Measurements from ENCODE around the gene CDCA5.
A peak's percentile ranks its signal among the peaks of the same experiment; 100 is the strongest.

Gene CDCA5, protein sequence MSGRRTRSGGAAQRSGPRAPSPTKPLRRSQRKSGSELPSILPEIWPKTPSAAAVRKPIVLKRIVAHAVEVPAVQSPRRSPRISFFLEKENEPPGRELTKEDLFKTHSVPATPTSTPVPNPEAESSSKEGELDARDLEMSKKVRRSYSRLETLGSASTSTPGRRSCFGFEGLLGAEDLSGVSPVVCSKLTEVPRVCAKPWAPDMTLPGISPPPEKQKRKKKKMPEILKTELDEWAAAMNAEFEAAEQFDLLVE

DNA sequence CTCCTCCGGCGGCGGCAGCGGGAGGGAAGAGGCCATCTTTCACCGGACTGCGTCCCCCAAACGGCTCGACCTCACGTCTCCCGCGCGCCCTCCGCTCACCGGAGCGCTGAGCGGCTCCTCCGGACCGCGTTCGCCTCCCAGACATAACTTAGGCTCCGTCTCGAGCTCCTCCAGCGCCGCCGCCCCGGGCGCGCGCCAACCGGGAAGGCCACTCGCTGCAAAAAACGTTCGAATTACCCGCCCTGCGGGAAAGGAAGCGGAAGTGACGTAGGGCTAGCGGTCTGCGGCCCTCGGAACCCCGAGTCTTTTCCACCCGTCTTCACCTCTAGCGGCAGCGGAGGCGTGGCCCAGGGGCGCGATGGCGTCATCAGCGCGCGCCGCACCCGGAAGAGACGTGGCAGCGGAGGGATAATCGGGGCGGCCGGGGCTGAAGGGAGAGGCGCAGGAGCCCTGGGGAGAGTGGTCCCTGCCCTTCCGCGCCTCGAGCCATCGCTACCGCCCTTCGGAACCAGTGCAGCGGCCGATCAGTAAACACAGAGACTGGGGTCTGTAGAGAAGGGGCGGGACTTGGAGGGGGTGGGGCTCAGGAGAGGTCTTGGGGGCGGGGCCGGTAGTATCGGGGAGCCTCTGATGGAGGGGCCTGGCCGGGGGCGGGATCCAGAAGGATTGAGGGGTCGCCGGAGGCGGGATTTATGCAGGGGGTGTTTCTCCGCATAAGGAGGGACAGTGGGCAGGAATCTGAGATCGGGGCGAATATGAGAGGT, at the start of gene CDCA5, which contains the start of gene ZFPL1:
CDCA5 (minus strand) TSS at position 207 of the 764 bp plus-strand sequence; CDS start at position 145, 62 bp downstream.
ZFPL1 (plus strand) TSS at position 389 of the 764 bp plus-strand sequence. CDS start 477 bp downstream, outside the sequence.
- peak; percentile 97 for DNase-seq

DNA sequence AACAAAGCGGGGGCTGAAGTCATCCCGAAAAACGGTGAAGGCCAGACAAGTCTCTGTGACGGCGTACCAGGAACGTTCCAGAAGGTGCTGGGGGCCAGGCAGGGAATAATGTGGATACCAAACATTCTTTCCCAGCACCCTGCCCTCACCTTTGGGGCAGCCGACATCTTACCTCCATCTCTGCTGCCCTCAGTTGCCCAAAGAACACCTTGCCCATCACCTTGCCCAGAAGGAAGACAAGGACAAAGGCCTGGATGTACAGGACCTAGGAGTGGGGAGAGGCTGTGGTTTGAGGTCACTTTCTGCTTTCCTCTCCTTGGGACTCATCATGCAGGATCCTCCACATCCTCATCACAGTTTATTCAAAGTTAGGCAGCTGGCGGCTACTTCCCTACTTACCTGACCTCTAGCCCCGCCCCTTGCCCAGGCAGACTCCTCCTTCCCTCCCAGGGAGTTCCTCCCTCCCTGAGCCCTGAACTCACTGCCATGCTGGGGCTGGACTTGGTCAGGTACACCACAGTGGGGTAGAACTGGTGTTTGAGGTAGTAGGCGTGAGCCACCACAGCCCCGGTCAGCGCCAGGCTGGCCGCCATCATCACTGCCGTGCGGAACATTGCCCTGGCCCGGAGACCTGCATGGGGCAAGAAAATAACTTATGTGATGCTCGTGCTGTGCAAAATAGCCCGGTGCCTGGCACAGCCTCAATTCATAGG, 49.3 kb upstream of the CDCA5 start:
- no peak for DNase-seq

GRCh38 chr11:65132238-65132987, 48.6 kb upstream of the CDCA5 start:
- no peak for DNase-seq

DNA sequence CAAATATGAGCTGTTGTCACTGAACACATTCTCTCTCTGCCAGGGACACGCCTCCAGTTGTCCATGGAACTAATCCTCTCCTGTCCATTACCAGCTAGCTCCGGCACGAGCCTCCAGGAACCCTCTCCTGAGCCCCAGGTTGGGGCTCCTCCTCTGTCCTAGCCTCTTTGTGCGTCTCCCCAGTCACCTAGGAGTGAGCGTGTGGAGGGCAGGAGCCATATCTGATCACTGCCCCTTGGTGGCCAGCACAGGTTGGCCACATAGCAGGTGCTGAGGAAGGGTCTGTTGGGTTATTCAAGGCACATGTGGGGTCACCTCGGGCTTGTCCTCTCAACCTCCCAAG, 48.0 kb upstream of the CDCA5 start:
- DNase-seq: no peak

DNA sequence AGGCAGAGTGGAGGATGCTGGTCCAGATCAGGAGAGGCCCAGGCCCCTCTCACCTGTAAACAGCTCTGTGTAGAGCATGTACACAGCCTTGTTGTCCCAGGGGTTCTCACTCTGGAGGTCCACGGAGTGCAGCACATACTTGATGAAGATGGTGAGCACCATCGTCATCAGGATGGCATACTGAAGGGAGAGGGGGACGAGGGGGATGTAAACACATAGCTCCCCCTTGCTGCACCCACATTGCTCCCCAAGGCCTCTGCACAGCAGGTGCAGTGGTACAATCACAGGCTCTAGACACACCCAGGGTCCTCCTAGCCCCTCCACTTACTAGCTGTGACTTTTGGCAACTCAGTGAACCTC, 47.6 kb upstream of the CDCA5 start:
- DNase-seq: no peak

- DNase-seq: no peak
Measured at GRCh38 chr11:65130631-65131416, 47.0 kb upstream of the CDCA5 start.

DNA sequence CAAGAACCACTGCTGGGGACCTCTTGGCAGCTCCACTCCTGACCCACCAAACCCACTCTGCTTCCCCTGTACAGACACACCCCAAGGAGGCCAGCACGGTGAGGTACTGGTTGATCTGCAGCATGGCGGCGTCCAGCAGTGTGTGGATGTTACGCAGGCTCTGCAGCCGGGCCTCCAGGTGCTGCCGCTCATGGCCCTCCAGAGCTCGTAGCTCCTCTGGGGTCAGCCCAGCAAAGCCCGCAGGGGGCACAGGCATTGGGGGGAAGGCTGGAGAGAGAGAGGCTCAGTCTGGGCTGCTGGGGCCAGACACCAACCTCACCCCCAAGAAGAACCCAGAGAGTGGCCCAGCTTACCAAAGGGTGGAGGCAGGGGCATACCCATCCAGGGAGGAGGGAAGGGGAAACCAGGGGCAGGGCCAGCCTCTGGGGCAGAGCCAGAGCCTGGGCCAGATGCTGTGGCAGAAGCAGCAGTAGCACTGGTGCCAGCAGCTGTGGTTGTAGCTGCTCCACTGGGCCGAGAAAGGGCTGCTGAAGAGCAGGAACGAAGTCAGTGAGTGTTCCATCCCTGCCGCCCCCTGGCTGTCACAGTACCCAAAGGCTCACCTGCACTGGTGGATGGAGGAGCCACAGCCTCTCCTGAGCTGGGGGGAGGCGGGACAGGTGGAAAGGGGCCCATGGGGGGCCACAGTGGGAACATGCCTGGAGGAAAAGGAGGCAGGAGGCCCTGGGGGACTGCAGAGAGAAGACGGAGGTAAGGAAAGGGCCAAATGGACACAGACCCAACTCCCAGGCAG, 46.0 kb upstream of the CDCA5 start:
- no peak for DNase-seq

GRCh38 chr11:65128182-65129145, 44.6 kb upstream of the CDCA5 start:
- DNase-seq: no peak

- no peak for DNase-seq
Measured at GRCh38 chr11:65127473-65128181, 43.8 kb upstream of the CDCA5 start.

GRCh38 chr11:65126624-65127274, 42.9 kb upstream of the CDCA5 start:
- DNase-seq: no peak

DNA sequence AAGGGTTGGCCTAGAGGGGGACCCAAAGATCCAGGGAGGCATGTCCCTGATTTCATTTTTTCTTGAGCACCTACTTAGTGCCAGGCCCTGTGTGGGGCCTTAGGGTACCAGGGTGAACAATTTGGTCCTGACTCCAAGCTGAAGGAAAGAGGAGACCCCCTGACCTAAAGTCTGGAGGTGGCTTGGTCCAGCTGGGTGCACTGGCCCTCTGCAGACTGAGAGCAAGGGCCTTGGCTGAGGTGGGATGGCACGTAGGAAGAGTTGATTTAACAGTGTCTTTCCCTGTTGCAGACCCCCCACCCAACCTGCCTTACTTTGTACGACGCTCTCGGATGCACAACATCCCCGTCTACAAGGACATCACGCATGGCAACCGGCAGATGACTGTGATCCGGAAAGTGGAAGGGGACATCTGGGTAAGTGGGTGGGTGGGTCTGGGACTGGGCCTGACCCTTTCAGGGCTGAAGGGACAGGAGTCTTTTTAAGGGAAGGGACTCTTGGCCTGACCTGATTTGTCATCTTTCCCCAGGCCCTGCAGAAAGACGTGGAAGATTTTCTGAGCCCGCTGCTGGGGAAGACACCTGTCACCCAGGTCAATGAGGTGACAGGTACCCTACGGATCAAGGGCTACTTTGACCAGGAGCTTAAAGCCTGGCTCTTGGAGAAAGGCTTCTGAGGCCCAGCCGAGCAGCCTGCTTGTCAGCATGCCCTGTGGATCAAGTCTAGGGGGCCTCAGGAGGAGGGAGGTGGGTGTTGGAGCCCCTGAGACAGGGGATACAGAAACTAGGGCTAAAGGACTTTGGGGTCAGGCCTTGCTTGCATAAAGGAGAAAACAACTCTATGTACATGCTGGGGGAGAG, 41.6 kb upstream of the CDCA5 start:
- DNase-seq: no peak

DNA sequence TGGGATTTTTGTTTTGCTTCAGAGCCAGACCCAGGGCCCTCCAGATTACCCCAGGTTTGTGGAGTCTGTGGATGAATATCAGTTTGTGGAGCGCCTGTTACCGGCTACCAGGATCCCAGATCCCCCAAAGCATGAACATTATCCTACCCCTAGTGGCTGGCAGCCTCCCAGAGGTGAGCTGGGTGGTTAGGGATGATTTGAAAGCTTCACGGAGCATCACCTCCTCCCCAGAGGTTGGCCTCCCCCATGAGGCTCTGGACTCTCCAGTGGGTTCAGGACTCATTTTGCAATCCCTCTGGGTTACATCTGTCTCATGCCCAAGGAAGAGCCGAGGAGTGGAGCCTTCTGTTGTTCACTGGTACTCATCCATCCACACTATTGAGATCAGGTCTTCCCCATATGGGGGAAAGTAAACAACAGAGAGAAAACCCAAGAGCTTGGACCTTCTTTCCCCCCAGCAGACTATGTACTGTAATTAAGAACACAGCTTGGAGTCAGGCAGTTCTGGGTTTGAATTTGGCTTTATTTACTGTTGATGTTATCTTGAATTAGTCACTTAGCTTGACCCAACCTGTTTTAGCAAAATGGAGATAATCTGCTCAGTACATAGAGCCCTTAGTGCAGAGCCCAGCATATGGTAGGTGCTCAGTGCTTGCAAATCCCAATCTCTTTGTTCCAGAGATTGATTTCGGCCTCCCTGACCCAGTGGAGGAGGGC, 40.8 kb upstream of the CDCA5 start:
- DNase-seq: no peak

DNA sequence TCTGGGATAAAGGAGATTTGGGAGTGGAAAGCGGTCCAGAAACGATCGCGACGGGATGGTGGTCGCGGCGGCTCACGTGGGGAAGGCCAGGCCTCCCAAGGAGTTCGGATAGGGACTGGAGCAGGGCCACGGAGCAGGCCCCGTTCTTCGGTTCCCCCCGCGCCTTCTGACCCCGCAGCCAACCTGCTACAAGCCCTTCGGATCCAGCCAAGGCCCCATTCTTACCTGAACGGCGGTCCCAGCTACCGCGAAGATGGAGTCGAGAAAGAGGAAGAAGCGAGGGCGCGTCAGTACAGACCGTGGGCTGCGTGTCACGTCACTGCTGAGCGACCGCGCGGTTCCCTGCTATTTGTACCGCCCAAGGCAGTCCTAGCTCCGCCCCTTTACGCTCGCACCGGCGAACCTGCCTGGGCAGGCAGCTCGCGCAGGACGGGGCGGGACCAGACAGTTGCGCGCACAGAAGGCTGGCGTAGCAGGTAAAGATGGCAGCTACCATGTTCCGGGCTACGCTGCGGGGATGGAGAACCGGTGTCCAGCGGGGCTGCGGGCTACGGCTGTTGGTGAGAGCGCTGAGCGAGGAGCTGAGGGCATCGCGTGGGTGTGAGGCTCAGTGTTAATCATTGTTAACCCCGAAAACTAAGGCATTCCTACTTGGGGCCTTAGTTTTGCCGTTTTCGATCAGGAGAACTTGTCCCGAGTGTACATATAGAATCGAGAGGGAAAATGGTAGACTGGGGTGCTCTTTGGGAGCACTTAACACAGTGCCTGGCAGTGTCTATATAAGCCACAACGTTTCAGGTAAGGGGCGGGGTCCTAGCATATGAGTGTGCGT, 38.2 kb upstream of the CDCA5 start, which contains the start of the genes FAU and MRPL49:
FAU (minus strand) TSS at position 270 of the 832 bp plus-strand sequence. CDS start 321 bp downstream, outside the sequence.
MRPL49 (plus strand) TSS at position 457 of the 832 bp plus-strand sequence; CDS start at position 483, 26 bp downstream.
- peak; percentile 96 for DNase-seq

DNA sequence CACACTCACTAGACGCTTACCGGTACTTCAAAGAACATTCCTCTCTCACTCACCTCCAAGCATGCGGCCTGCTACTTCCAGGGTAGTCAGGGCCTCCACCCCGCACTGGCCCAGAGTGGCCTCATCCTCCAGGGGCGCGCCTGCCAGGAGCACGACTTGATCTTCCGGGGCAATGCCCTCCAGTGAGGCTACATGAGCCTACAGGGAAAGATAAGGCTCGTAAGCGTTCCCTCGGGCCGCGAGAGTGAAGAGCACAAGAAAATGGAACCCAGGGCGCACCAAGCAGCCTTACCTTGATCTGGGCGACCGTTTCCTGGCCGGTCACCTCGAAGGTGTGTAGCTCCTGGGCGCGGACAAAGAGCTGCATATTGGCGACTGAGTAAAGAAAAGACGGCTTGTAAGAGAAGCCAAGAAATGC, 37.6 kb upstream of the CDCA5 start:
- DNase-seq: no peak

DNA sequence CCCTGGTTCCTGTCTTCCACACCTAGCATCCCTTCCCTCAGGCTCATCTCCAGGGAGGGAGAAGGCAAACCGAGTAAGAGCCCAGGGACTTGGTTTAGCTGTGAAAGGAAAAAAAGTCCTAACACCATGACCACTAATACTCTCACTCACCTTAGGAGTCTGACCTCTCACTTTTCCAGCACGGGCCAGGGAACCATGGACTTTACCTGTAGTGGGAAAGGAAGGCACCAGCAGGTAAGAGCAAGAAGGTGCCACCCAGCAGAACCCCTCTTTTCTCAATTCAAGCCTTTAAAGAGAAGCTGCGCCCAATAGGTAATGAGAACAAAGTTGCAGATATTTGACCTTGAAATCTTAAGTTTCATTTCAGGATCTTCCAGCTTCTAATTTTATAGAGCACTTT, 37.0 kb upstream of the CDCA5 start:
- no peak for DNase-seq

- no peak for DNase-seq
Measured at GRCh38 chr11:65119670-65119995, 35.8 kb upstream of the CDCA5 start.
